HCT116 (cell line): Measurements from ENCODE around the gene XPNPEP1.

ENCODE experiments used
- CEBPB ChIP-seq: IDR thresholded peaks from 2 replicates; pipeline ENCODE4 v1.6.1; 2012; ENCODE audit warnings: low read depth
- CTCF ChIP-seq, 3 experiments: fragments of 200-600 bp in 1 of 3; sonication (generic) in 1 of 3; IDR thresholded peaks in 2 of 3; conservative IDR thresholded peaks in 1 of 3; 2 replicates each; pipeline ENCODE4 v1.5.1; 2012 to 2017; ENCODE audit warnings: low read depth in 2 of 3, low read length in 2 of 3, antibody characterized with exemption in 1 of 3, borderline replicate concordance in 1 of 3, control low read depth in 1 of 3, mild to moderate bottlenecking in 1 of 3, mixed read lengths in 1 of 3, mixed run types in 1 of 3, moderate library complexity in 1 of 3; ENCODE audit not compliant: insufficient read depth in 1 of 3
- POLR2A ChIP-seq: IDR thresholded peaks from 2 replicates; pipeline ENCODE4 v1.7.0; 2011; ENCODE audit warnings: borderline replicate concordance; ENCODE audit not compliant: insufficient read depth, insufficient read length; ENCODE audit errors: extremely low read depth
- SP1 ChIP-seq: IDR thresholded peaks from 2 replicates; pipeline ENCODE4 v1.6.1; 2012; ENCODE audit warnings: low read depth
- ZFX ChIP-seq: fragments of 450-650 bp; IDR thresholded peaks from 2 replicates; pipeline ENCODE4 v1.6.1; 2017

- TF ChIP-seq POLR2A, result no peak
- TF ChIP-seq CTCF (IDR thresholded peaks at IDR 0.05 in 2 of 3, conservative IDR thresholded peaks at IDR 0.05 in 1 of 3; ENCODE audit: borderline replicate concordance in 1 of 3, insufficient read depth in 1 of 3, low read depth in 2 of 3, low read length in 2 of 3), result no peak
- no peak for TF ChIP-seq CEBPB
- no peak for TF ChIP-seq SP1
- no peak for TF ChIP-seq ZFX
Measured at GRCh38 chr10:109886037-109886780, 37.1 kb downstream of the XPNPEP1 start.
